GM13976 (cell line): ENCODE results near the gene SPECC1L.

Experiments used
- DNase-seq: peaks from one replicate; pipeline ENCODE4 v3.0.0; 2012; ENCODE audit warnings: low spot score
- CTCF ChIP-seq: IDR thresholded peaks from 2 replicates; pipeline ENCODE4 v1.5.1; 2012; ENCODE audit warnings: borderline replicate concordance, mild to moderate bottlenecking; ENCODE audit not compliant: insufficient read depth; ENCODE audit errors: extremely low read depth, missing control alignments, control extremely low read depth
- in situ Hi-C: fragments of 300-500 bp; cut with MboI; formaldehyde crosslinking; loops from one replicate; pipeline ENCODE4 v1.12.0; 2022; ENCODE audit warnings: low sequenced_read_pairs, mixed read lengths, inconsistent platforms; ENCODE audit not compliant: unreplicated experiment

Gene SPECC1L

GRCh38 chr22:24323233-24323632, 52.6 kb downstream of the SPECC1L start:
- no peak for TF ChIP-seq CTCF
- in situ Hi-C loops: no loop called here
- no peak for DNase-seq

- in situ Hi-C loops: no loop called here
- no peak for TF ChIP-seq CTCF
- DNase-seq: no peak
Observed at GRCh38 chr22:24323695-24324094, 53.1 kb downstream of the SPECC1L start.

GRCh38 chr22:24324137-24324536, 53.5 kb downstream of the SPECC1L start:
- no peak for DNase-seq
- in situ Hi-C loops: no loop called here
- no peak for TF ChIP-seq CTCF

GRCh38 chr22:24325105-24325757, 54.6 kb downstream of the SPECC1L start:
- in situ Hi-C loops: loop anchor here (5.0 kb wide), 1 partner anchor 197 kb away; no protein-coding TSS in a partner anchor
- peak; percentile 59 for TF ChIP-seq CTCF
- peak; percentile 80 for DNase-seq

- DNase-seq: no peak
- no peak for TF ChIP-seq CTCF
- in situ Hi-C loops: loop anchor here (5.0 kb wide), 1 partner anchor 196 kb away; no protein-coding TSS in a partner anchor
Observed at GRCh38 chr22:24326266-24326665, 55.6 kb downstream of the SPECC1L start.

GRCh38 chr22:24327832-24328231, 57.2 kb downstream of the SPECC1L start:
- no peak for TF ChIP-seq CTCF
- no peak for DNase-seq
- in situ Hi-C loops: loop anchor here (5.0 kb wide), 1 partner anchor 194 kb away; no protein-coding TSS in a partner anchor
